K562 (cell line): Measurements from ENCODE around the gene CNKSR3. TPM values are rescaled to one million over a fixed set of nuclear protein-coding genes. Genes with fewer than 3 reads are reported as not detected.
A peak's percentile ranks its signal among the peaks of the same experiment; 100 is the strongest.

Source experiments
- ATAC-seq: fragments of 200-7000 bp; cut with Tn5 transposase; 3 replicates; pipeline ENCODE4 v1.9.1; 2020; ENCODE audit warnings: moderate library complexity
- BruUV-seq: library from RNA; stranded (reverse); fragments of 400-500 nt; replicated peaks from 2 replicates; lab custom pipeline; 2021; lab: Mats Ljungman, UMichigan
- CTCF ChIA-PET: fragments of 300-600 bp; formaldehyde crosslinking; extraction: SDS; loops from one replicate; lab custom pipeline; 2021; ENCODE audit warnings: low intra/inter-chr PET ratio; lab: Yijun Ruan, JAX
- POLR2A ChIA-PET: fragments of 300-600, 350-650 bp; sonication (Branson Sonifier 250); formaldehyde crosslinking; extraction: SDS; loops from one replicate; lab custom pipeline; 2021; ENCODE audit warnings: antibody characterized with exemption, inconsistent platforms; lab: Yijun Ruan, JAX
- DNase-seq, 4 experiments: peaks; one replicate each; pipeline versions ENCODE4 v3.0.0 to v3.0.0-alpha.2; 2011 to 2018; ENCODE audit warnings: low spot score in 3 of 4, mixed read lengths in 3 of 4; ENCODE audit errors: extremely low read depth in 1 of 4
- FAIRE-seq: peaks from 2 replicates; lab custom pipeline; 2011; peaks lifted over from hg19 to GRCh38; lab: Jason Lieb, UNC
- H2AFZ ChIP-seq: 2 replicates; pipeline ENCODE4 v1.6.0; 2011; ENCODE audit warnings: low read depth, low read length, control low read depth, inconsistent platforms
- H3K27ac ChIP-seq: fragments of 200-600 bp; 3 replicates; pipeline ENCODE4 v1.8.0; 2011; ENCODE audit warnings: low read depth, mild to moderate bottlenecking, control low read depth, inconsistent platforms, low read length, moderate library complexity, mixed read lengths; ENCODE audit errors: extremely low read depth
- H3K27me3 ChIP-seq, 2 experiments: fragments of 300-600 bp in 1 of 2; 2 replicates in 1 of 2; 3 replicates in 1 of 2; pipeline versions ENCODE4 v1.6.0 to v1.8.0; 2011; ENCODE audit warnings: inconsistent platforms in 2 of 2, low read length in 2 of 2, mild to moderate bottlenecking in 1 of 2, mixed read lengths in 1 of 2, moderate library complexity in 1 of 2; ENCODE audit not compliant: control insufficient read depth in 2 of 2, insufficient read depth in 2 of 2
- H3K36me3 ChIP-seq: fragments of 300-600 bp; 3 replicates; pipeline ENCODE4 v1.8.0; 2011; ENCODE audit warnings: mild to moderate bottlenecking, low read length, inconsistent platforms; ENCODE audit not compliant: control insufficient read depth, insufficient read depth
- H3K4me1 ChIP-seq, 2 experiments: fragments of 200-600 bp in 1 of 2; replicated peaks in 1 of 2; 2 replicates in 1 of 2; 3 replicates in 1 of 2; pipeline versions ENCODE4 v1.5.1 to v1.8.0; 2011; ENCODE audit warnings: inconsistent platforms in 2 of 2, low read length in 2 of 2, mild to moderate bottlenecking in 1 of 2, mixed read lengths in 1 of 2, moderate library complexity in 1 of 2; ENCODE audit not compliant: control insufficient read depth in 2 of 2, insufficient read depth in 2 of 2
- H3K4me2 ChIP-seq: 2 replicates; pipeline ENCODE4 v1.6.1; 2011; ENCODE audit warnings: low read length, control low read depth, inconsistent platforms, mixed read lengths; ENCODE audit not compliant: insufficient read depth
- H3K4me3 ChIP-seq: fragments of 200-600 bp; sonication (generic), shearing (Covaris generic); 2 replicates; pipeline ENCODE4 v1.5.1; 2016; ENCODE audit warnings: control low read depth, inconsistent platforms
- H3K79me2 ChIP-seq: fragments of 200-600 bp; 3 replicates; pipeline ENCODE4 v1.8.0; 2011; ENCODE audit warnings: low read length, inconsistent platforms; ENCODE audit not compliant: control insufficient read depth, insufficient read depth
- H3K9ac ChIP-seq, 2 experiments: 2 replicates each; pipeline versions ENCODE4 v1.6.0 to v1.6.1; 2011; ENCODE audit warnings: low read depth in 2 of 2, low read length in 2 of 2, control low read depth in 1 of 2, inconsistent platforms in 1 of 2, mild to moderate bottlenecking in 1 of 2, mixed read lengths in 1 of 2; ENCODE audit not compliant: insufficient read depth in 1 of 2
- H3K9me1 ChIP-seq: one replicate; pipeline ENCODE4 v1.6.0; 2011; ENCODE audit warnings: inconsistent platforms, mild to moderate bottlenecking, low read length, moderate library complexity; ENCODE audit not compliant: control insufficient read depth, insufficient read depth
- H3K9me3 ChIP-seq: replicated peaks from 2 replicates; pipeline ENCODE4 v1.5.1; 2011; ENCODE audit warnings: low read depth, low read length, inconsistent platforms; ENCODE audit not compliant: control insufficient read depth, insufficient read depth
- H4K20me1 ChIP-seq: replicated peaks from 2 replicates; pipeline ENCODE4 v1.6.1; 2011; ENCODE audit warnings: low read length, inconsistent platforms, mixed read lengths; ENCODE audit not compliant: control insufficient read depth, insufficient read depth
- ATF6 ChIP-seq: sonication (generic); formaldehyde crosslinking; IDR thresholded peaks from 2 replicates; pipeline ENCODE4 v1.4.0; 2020; ENCODE audit warnings: mild to moderate bottlenecking, missing genetic modification reagents
- SPI1 ChIP-seq: IDR thresholded peaks from 2 replicates; pipeline ENCODE4 v1.6.1; 2011; ENCODE audit warnings: low read depth, low read length, control low read depth, borderline replicate concordance
- TEAD2 ChIP-seq: fragments of 450-650 bp; IDR thresholded peaks from 2 replicates; pipeline ENCODE4 v1.6.1; 2016; ENCODE audit warnings: missing genetic modification characterization, control low read depth, missing compliant biosample characterization
- ZNF316 ChIP-seq: fragments of 450-650 bp; IDR thresholded peaks from 2 replicates; pipeline ENCODE4 v1.6.1; 2016
- ZNF324 ChIP-seq: fragments of 250-450 bp; sonication (Bioruptor Pico); IDR thresholded peaks from 2 replicates; pipeline ENCODE4 v1.4.0; 2020; ENCODE audit warnings: mild to moderate bottlenecking
- WGBS: fragments of 100-300 bp; shearing (Covaris generic); methylation state at CpG from one replicate; pipeline ENCODE4 v1.1.6; 2016; ENCODE audit warnings: low coverage, mixed read lengths; ENCODE audit not compliant: insufficient coverage; ENCODE audit errors: missing lambda C conversion rate; 5-methylcytosine and 5-hydroxymethylcytosine counted together
- in situ Hi-C: fragments of 300-500 bp; cut with MboI; formaldehyde crosslinking; loops from 4 replicates; pipeline ENCODE4 v1.15.0; 2018; ENCODE audit warnings: inconsistent platforms, mixed read lengths
- intact Hi-C: fragments of 100-400 bp; cut with micrococcal nuclease; formaldehyde crosslinking; loops from 2 replicates; pipeline ENCODE4 v1.14.2; 2022
- polyA plus RNA-seq, 8 experiments: library from polyadenylated mRNA; depleted of rRNA in 4 of 8; stranded (reverse) in 5 of 8; unstranded in 3 of 8; fragments of >200 nt; fragmentation: Nextera tagmentation in 2 of 8; fragmentation: Illumina TruSeq in 1 of 8; extraction: Ambion mirVana in 2 of 8; extraction: Trizol in 1 of 8; gene quantifications; 2 replicates each; pipeline versions ENCODE4 v1.2.1 to v1.2.3, GENCODE V29; 2011 to 2014; ENCODE audit warnings: inconsistent platforms in 1 of 8, missing spikeins in 1 of 8
- total RNA-seq, 7 experiments: library from RNA; depleted of rRNA in 6 of 7; stranded (reverse); fragments of >200 nt in 6 of 7; fragmentation: Illumina TruSeq in 2 of 7; extraction: Trizol in 2 of 7; gene quantifications; 2 replicates each; pipeline versions ENCODE4 v1.2.1 to v1.2.3, GENCODE V29; 2011 to 2021; ENCODE audit warnings: low replicate concordance in 1 of 7
- TF ChIP-seq, protein P1 (sequence below): IDR thresholded peaks from 2 replicates; pipeline ENCODE4 v1.6.1; 2011; ENCODE audit warnings: borderline replicate concordance, low read depth, mild to moderate bottlenecking, moderate library complexity, low read length; ENCODE audit not compliant: insufficient read depth, poor library complexity, severe bottlenecking

CNKSR3 gene
- total and polyA plus RNA-seq, 9 of the 15 experiments (the other 6 are each of a cell fraction or from before 2014, with no cell fraction given), result 4.5 to 29.6 (median 9.5) TPM

- TF ChIP-seq, protein P1, sequence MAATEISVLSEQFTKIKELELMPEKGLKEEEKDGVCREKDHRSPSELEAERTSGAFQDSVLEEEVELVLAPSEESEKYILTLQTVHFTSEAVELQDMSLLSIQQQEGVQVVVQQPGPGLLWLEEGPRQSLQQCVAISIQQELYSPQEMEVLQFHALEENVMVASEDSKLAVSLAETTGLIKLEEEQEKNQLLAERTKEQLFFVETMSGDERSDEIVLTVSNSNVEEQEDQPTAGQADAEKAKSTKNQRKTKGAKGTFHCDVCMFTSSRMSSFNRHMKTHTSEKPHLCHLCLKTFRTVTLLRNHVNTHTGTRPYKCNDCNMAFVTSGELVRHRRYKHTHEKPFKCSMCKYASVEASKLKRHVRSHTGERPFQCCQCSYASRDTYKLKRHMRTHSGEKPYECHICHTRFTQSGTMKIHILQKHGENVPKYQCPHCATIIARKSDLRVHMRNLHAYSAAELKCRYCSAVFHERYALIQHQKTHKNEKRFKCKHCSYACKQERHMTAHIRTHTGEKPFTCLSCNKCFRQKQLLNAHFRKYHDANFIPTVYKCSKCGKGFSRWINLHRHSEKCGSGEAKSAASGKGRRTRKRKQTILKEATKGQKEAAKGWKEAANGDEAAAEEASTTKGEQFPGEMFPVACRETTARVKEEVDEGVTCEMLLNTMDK, result no peak
- TF ChIP-seq ATF6 (no peak), ZNF324 (no peak), TEAD2 (tag) (no peak)
- TF ChIP-seq, all 486 proteins: peak for 0
These were observed 132.0 kb downstream of the CNKSR3 start (continued) for GRCh38 chr6:154378518-154378917.

GRCh38 chr6:154377726-154378125 lies 132.8 kb downstream of the CNKSR3 start:
- H3K27ac ChIP-seq, result no peak overlapping the region
- H3K27me3 ChIP-seq, result peaks cover 4 to 6% of the 10 kb centered on the region in 2 experiments; a peak in 4 of 5 replicates
- no peaks in the 10 kb centered on the region for H3K9me3 ChIP-seq
- H3K9me1 ChIP-seq, result no peaks in the 10 kb centered on the region
- TF ChIP-seq ZNF316 (no peak), SPI1 (peak; percentile 54; the same call in 1 of the 2 replicates)
- TF ChIP-seq, all 486 proteins: peak for 1
- Histone ChIP-seq H2AFZ (peak overlapping the region; percentile 53; the same call in 1 of the 2 replicates), H3K36me3 (no peaks in the 10 kb centered on the region), H3K4me3 (no peak overlapping the region), H3K79me2 (no peaks in the 10 kb centered on the region), H3K4me1 (peaks cover 0 to 5% of the 10 kb centered on the region in 2 experiments; a peak in 2 of 5 replicates), H3K4me2 (0 out of 2 replicates have a peak overlapping the region, but pooled peaks have one; percentile 12), H3K9ac (no peak overlapping the region), H4K20me1 (0 out of 2 replicates have a peak, but pooled peaks cover 3% of the 10 kb centered on the region)
- POLR2A ChIA-PET, result no interaction called here
- peak in 2 of 4 experiments; percentile 14 to 16 for DNase-seq
- intact Hi-C loops, result loop anchor here (10.0 kb wide), 1 partner anchor 1353 kb away; no protein-coding TSS in a partner anchor
- WGBS, result 10% methylated on average over 4 of the region's 4 CpGs
- in situ Hi-C loops, result no loop called here
- peak; percentile 62 for ATAC-seq
- no TSS peak for BruUV-seq
- CTCF ChIA-PET, result no interaction called here
- peak; percentile 57 for FAIRE-seq
